ENCODE data around the gene LBHD1. TPM values are rescaled to one million over a fixed set of nuclear protein-coding genes. Genes with fewer than 3 reads are reported as not detected.
A peak's percentile ranks its signal among the peaks of the same experiment; 100 is the strongest.

LBHD1 gene
- total and polyA plus RNA-seq, 2 of the 13 experiments (the other 11 are each of a cell fraction or from before 2014, with no cell fraction given), result 3.2 to 3.7 TPM

- peak; percentile 72 for FAIRE-seq
- intact Hi-C loops (cut with micrococcal nuclease; ENCODE audit: unreplicated experiment), result no loop called here
- Histone ChIP-seq H3K79me2 (ENCODE audit: insufficient read depth, low read length) (peaks cover 8% of the 10 kb centered on the region), H3K27me3 (ENCODE audit: control insufficient read depth in 1 of 2, insufficient read depth in 2 of 2, low read length in 2 of 2) (no peaks in the 10 kb centered on the region), H3K27ac (ENCODE audit: extremely low read length, insufficient read depth, low read length) (peak within 1 kb of the TSS; percentile 86), H3K4me2 (ENCODE audit: low read depth, low read length) (peak within 1 kb of the TSS; percentile 98), H3K4me1 (ENCODE audit: insufficient read depth, low read length) (peaks cover 37% of the 10 kb centered on the region), H2AFZ (ENCODE audit: low read length) (peak within 1 kb of the TSS; percentile 91), H3K9me3 (ENCODE audit: low read length) (no peaks in the 10 kb centered on the region), H3K4me3 (replicated peaks in 1 of 3; ENCODE audit: insufficient read depth in 1 of 3, low read depth in 2 of 3, low read length in 3 of 3) (peak within 1 kb of the TSS; percentile 88 to 98 (median 94)), H4K20me1 (ENCODE audit: insufficient read depth, low read length) (no peaks in the 10 kb centered on the region), H3K36me3 (replicated peaks in 1 of 2; ENCODE audit: control insufficient read depth in 1 of 2, insufficient read depth in 2 of 2, low read length in 2 of 2) (peaks cover 0 to 7% of the 10 kb centered on the region in 2 experiments; a peak in 1 of 5 replicates), H3K9ac (ENCODE audit: insufficient read depth, low read depth, low read length) (peak within 1 kb of the TSS; percentile 94)
- ChIA-PET CTCF (ENCODE audit: low intra/inter-chr PET ratio, low total read pairs) (no interaction called here), POLR2A (interaction anchor here (1.1 to 3.6 kb wide), 7 partner anchors 9 to 177 kb away, joined by 3 to 54 read pairs (median 19); partner anchors contain the start of genes C11orf98, CSKMT, HNRNPUL2 and LBHD1)
- WGBS (ENCODE audit: low lambda C conversion rate), result 19% methylated on average over 14 of the region's 55 CpGs
- ATAC-seq, result peak; percentile 79
- TSS peak; percentile 81 for BruUV-seq (replicated peaks)
- peak; percentile 79 for DNase-seq (ENCODE audit: low spot score)
- in situ Hi-C loops (cut with HindIII; ENCODE audit: extremely low pct_ligation_motif_present, low pct_unique_long_range_greater_than_20kb), result no loop called here
- TF ChIP-seq AFF4 (CRISPR knock-in tag; IDR thresholded peaks at IDR 0.05) (no peak), FOXC1 (CRISPR knock-in tag; IDR thresholded peaks at IDR 0.05; ENCODE audit: borderline replicate concordance) (peak; percentile 29; the same call in 1 of the 2 replicates), ZNF710 (CRISPR knock-in tag; IDR thresholded peaks at IDR 0.05; ENCODE audit: borderline replicate concordance) (peak; percentile 66; the same call in 1 of the 2 replicates), SSRP1 (CRISPR knock-in tag; IDR thresholded peaks at IDR 0.05) (no peak), MEIS2 (CRISPR knock-in tag; IDR thresholded peaks at IDR 0.05) (peak; percentile 45; the same call in 1 of the 2 replicates), SP140L (CRISPR knock-in tag; IDR thresholded peaks at IDR 0.05; ENCODE audit: borderline replicate concordance) (no peak), TRIM22 (IDR thresholded peaks at IDR 0.05) (no peak), DBP (CRISPR knock-in tag; IDR thresholded peaks at IDR 0.05; ENCODE audit: not compliant biosample characterization) (no peak), GATAD1 (CRISPR knock-in tag; IDR thresholded peaks at IDR 0.05) (peak; percentile 98), ZSCAN25 (CRISPR knock-in tag; IDR thresholded peaks at IDR 0.05) (no peak; the same call in 1 of the 2 replicates), ZNF33A (CRISPR knock-in tag; IDR thresholded peaks at IDR 0.05; ENCODE audit: borderline replicate concordance) (no peak), SAFB2 (CRISPR knock-in tag; IDR thresholded peaks at IDR 0.05; ENCODE audit: borderline replicate concordance, low read depth) (no peak), FOXA1 (IDR thresholded peaks at IDR 0.05) (no peak), FOXA1 (CRISPR knock-in tag; IDR thresholded peaks at IDR 0.05) (no peak)
Measured at GRCh38 chr11:62678770-62679696, 7.0 kb upstream of the LBHD1 start, which contains the start of gene UBXN1. Gene UBXN1, minus strand, starts transcription at chr11:62679073. Its CDS starts 150 bp downstream, at chr11:62678923.

Measured in HepG2 (cell line).